ENCODE results near the gene NIT1.

DNA sequence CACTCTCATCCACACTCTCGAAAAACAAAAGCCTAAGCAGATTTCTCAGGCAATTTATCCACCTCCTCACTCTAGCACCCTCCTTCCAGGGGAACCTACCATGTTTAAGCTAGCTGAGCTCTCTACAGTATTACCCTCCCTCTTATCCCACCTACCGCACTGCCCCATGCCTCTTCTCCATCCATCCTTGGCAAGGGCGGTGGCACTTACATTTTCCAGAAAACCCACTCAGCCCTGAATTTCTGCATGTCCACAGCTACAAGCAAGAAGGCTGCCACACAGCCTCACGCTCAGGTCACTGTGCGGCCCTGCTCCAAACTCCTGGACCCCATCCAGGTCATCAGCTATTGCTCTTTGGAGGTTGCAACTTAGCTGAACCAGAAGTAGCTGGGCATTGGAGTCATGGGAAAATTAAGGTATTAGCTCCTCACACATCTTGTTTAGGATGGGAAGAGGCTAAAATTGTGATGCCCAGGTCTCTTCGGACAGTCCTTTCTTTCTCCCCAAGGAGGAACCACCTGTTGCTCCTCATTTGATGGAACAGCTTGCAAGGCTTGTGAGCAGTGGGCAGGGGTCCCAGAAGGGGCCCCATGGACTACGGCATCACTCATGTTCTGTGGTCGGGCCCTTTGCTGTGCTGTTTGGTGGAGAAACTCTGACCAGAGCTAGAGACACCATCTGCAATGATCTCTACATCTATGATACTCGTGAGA is 18.7 kb upstream of the NIT1 start:
- no peak for TF ChIP-seq CTCF (IDR thresholded peaks at IDR 0.05)
- no peak for TF ChIP-seq POLR2AphosphoS5 (IDR thresholded peaks at IDR 0.05)

All from suprapubic skin (tissue), 3 donors.